ENCODE data around the gene NDST1. TPM values are rescaled to one million over a fixed set of nuclear protein-coding genes. Genes with fewer than 3 reads are reported as not detected.
A peak's percentile ranks its signal among the peaks of the same experiment; 100 is the strongest.

The NDST1 gene
- total RNA-seq, 1 experiment from 2014 or later = 68.9 TPM

DNA sequence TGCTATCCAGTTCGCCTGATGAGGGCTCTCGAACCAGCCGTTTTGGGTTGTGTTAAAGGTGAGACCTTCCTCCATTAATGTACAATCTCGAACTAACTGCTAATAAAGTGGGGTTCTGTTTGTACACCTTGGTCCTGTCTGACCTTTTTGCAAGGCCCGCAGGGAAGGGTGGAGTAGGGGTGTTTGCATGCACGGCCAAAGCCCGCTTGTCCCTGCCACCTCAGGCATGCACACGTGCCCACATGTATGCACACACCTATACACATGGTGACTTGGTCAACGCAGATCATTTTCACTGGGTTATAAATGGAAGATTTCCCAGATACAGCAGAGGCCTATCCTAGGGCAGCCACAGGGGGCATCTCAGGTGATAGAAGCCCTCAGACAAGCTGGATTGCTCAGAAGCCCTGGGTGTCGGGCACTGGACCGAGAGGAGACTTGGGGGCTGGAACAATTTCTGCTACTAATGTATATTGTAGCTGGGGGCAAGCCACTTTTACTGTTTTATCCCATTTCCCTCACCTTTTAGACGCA is 50.2 kb downstream of the NDST1 start:
- Mint-ChIP-seq H3K4me1 (ENCODE audit: insufficient read depth, unreplicated experiment) (peaks cover 14% of the 10 kb centered on the region), H3K27ac (ENCODE audit: low read depth, unreplicated experiment) (no peak overlapping the region), H3K4me3 (ENCODE audit: unreplicated experiment) (no peak overlapping the region), H3K36me3 (ENCODE audit: insufficient read depth, unreplicated experiment) (peaks cover 20% of the 10 kb centered on the region), H3K27me3 (ENCODE audit: insufficient read depth, unreplicated experiment) (no peaks in the 10 kb centered on the region), H3K9me3 (ENCODE audit: unreplicated experiment) (no peaks in the 10 kb centered on the region)
- POLR2A ChIA-PET = interaction anchor here (0.8 to 1.2 kb wide), 3 partner anchors 108 to 162 kb away, joined by 3 read pairs; partner anchors contain the start of gene RBM22
- TF ChIP-seq, protein P1, sequence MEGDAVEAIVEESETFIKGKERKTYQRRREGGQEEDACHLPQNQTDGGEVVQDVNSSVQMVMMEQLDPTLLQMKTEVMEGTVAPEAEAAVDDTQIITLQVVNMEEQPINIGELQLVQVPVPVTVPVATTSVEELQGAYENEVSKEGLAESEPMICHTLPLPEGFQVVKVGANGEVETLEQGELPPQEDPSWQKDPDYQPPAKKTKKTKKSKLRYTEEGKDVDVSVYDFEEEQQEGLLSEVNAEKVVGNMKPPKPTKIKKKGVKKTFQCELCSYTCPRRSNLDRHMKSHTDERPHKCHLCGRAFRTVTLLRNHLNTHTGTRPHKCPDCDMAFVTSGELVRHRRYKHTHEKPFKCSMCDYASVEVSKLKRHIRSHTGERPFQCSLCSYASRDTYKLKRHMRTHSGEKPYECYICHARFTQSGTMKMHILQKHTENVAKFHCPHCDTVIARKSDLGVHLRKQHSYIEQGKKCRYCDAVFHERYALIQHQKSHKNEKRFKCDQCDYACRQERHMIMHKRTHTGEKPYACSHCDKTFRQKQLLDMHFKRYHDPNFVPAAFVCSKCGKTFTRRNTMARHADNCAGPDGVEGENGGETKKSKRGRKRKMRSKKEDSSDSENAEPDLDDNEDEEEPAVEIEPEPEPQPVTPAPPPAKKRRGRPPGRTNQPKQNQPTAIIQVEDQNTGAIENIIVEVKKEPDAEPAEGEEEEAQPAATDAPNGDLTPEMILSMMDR (IDR thresholded peaks at IDR 0.05; ENCODE audit: unreplicated experiment) = peak; percentile 9
- CTCF ChIA-PET = interaction anchor here (0.6 to 18.5 kb wide), 12 partner anchors 10 to 289 kb away, joined by 3 to 429 read pairs (median 72); partner anchors contain the start of genes IRGM, MYOZ3, RBM22 and SMIM3
- intact Hi-C loops (cut with micrococcal nuclease) = no loop called here
- no TSS peak for BruUV-seq (replicated peaks)
- DNase-seq (ENCODE audit: unreplicated experiment) = no peak

DNA sequence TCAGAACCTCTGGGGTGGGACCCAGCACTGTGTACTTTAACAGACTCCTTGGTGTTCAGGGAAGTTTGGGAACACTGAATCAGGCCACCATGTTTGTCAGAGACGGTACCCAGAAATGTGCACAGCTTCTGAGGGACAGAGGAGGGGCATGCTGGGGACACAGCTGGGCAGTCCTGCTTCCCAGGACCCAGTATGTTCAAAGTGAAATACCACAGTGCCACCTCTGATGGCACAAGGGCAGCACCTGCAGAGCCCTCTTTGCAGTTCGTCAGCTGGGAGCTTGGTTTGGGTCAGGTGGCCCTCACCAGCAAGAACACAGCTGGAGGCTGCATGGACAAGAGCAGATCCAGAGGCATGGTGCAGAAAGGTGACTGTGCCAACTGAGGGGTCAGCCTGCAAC is 51.2 kb downstream of the NDST1 start:
- peaks cover 19% of the 10 kb centered on the region for H3K36me3 Mint-ChIP-seq (ENCODE audit: insufficient read depth, unreplicated experiment)
- CTCF ChIA-PET = interaction anchor here (0.5 to 18.5 kb wide), 28 partner anchors 11 to 612 kb away, joined by 3 to 429 read pairs (median 13); partner anchors contain the start of genes IRGM, MYOZ3, RBM22 and RPS14
- intact Hi-C loops (cut with micrococcal nuclease) = no loop called here
- no peak overlapping the region for H3K4me3 Mint-ChIP-seq (ENCODE audit: unreplicated experiment)
- TF ChIP-seq, protein P1 (IDR thresholded peaks at IDR 0.05; ENCODE audit: unreplicated experiment) = no peak
- POLR2A ChIA-PET = interaction anchor here (0.8 to 4.9 kb wide), 13 partner anchors 9 to 288 kb away, joined by 3 to 23 read pairs (median 4); partner anchors contain the start of genes IRGM, RBM22, RPS14 and SMIM3
- no peaks in the 10 kb centered on the region for H3K9me3 Mint-ChIP-seq (ENCODE audit: unreplicated experiment)
- H3K27ac Mint-ChIP-seq (ENCODE audit: low read depth, unreplicated experiment) = no peak overlapping the region
- DNase-seq (ENCODE audit: unreplicated experiment) = no peak
- no TSS peak for BruUV-seq (replicated peaks)
- peaks cover 14% of the 10 kb centered on the region for H3K4me1 Mint-ChIP-seq (ENCODE audit: insufficient read depth, unreplicated experiment)
- no peaks in the 10 kb centered on the region for H3K27me3 Mint-ChIP-seq (ENCODE audit: insufficient read depth, unreplicated experiment)

DNA sequence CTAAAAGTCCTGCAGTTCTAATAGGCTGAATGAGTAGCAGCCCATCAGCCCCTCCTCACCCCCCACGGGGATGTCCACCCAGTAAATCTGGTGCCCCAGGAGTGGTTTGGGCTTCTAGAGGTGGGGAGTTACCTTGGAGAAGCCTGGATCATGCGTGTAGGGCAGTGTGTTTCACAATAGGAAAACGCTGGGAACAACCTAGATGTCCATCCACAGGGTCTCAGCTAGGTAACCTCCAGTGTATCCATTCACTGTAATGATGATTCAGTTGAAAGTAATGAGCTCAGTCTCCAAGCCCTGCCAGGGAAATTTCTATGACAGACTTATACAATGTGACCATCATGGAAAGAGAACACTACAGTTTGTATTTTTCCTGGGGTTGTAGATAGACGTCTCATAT is 51.8 kb downstream of the NDST1 start:
- DNase-seq (ENCODE audit: unreplicated experiment) = peak; percentile 44
- TF ChIP-seq, protein P1 (IDR thresholded peaks at IDR 0.05; ENCODE audit: unreplicated experiment) = no peak
- POLR2A ChIA-PET = interaction anchor here (0.5 to 4.9 kb wide), 19 partner anchors 10 to 287 kb away, joined by 3 to 23 read pairs (median 4); partner anchors contain the start of genes IRGM, RBM22, RPS14 and SMIM3
- intact Hi-C loops (cut with micrococcal nuclease) = no loop called here
- no peak overlapping the region for H3K4me3 Mint-ChIP-seq (ENCODE audit: unreplicated experiment)
- H3K27me3 Mint-ChIP-seq (ENCODE audit: insufficient read depth, unreplicated experiment) = no peaks in the 10 kb centered on the region
- BruUV-seq (replicated peaks) = no TSS peak
- no peaks in the 10 kb centered on the region for H3K9me3 Mint-ChIP-seq (ENCODE audit: unreplicated experiment)
- H3K4me1 Mint-ChIP-seq (ENCODE audit: insufficient read depth, unreplicated experiment) = peaks cover 14% of the 10 kb centered on the region
- CTCF ChIA-PET = interaction anchor here (0.5 to 18.5 kb wide), 60 partner anchors 10 to 512 kb away, joined by 3 to 429 read pairs (median 5); partner anchors contain the start of genes IRGM, MYOZ3, RBM22 and RPS14
- H3K27ac Mint-ChIP-seq (ENCODE audit: low read depth, unreplicated experiment) = peak overlapping the region; percentile 24
- peaks cover 16% of the 10 kb centered on the region for H3K36me3 Mint-ChIP-seq (ENCODE audit: insufficient read depth, unreplicated experiment)

DNA sequence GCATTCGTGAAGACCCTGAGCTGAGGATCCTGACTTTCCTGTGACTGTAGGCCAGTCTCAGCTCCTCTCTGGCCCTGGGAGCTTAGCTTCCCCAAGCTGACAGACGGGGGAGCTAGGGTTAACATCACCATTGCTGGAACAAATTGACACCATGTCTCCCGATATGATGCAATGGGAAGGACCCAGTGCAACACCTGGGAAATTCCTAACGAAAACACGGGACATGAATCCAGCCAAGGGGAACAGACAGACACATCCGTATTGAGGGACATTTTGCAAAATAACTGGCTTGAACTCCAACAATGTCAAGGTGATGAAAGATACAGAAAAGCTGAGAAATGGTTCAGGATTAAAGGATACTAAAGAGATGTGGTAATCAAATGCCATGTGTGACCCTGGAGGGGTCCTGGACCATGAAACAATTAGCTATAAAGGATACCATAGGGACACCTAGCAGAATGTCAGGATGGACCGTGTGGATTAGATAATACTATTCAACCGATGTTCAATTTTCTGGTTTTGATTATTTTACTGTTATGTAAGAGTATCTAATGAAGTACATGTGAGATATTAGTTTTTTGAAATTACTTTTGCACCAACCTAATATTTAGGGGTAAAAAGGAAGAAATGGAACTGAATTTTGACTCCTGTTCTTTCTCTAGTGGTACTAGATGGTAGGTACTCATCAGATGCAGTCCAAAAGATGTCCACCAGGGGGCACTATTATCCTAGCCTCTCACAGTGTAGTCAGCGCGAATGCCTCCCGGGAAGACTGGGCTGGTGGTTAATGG is 52.7 kb downstream of the NDST1 start:
- no peaks in the 10 kb centered on the region for H3K9me3 Mint-ChIP-seq (ENCODE audit: unreplicated experiment)
- BruUV-seq (replicated peaks) = TSS peak; percentile 9
- TF ChIP-seq, protein P1 (IDR thresholded peaks at IDR 0.05; ENCODE audit: unreplicated experiment) = peak; percentile 94
- ChIA-PET POLR2A (interaction anchor here (0.5 to 4.9 kb wide), 18 partner anchors 12 to 285 kb away, joined by 3 to 23 read pairs (median 4); partner anchors contain the start of genes IRGM, RBM22, RPS14 and SMIM3), CTCF (interaction anchor here (0.6 to 18.5 kb wide), 78 partner anchors 9 to 511 kb away, joined by 3 to 429 read pairs (median 5); partner anchors contain the start of genes IRGM, MYOZ3, RBM22 and RPS14)
- peak overlapping the region; percentile 17 for H3K4me3 Mint-ChIP-seq (ENCODE audit: unreplicated experiment)
- H3K36me3 Mint-ChIP-seq (ENCODE audit: insufficient read depth, unreplicated experiment) = peaks cover 7% of the 10 kb centered on the region
- peak; percentile 97 for DNase-seq (ENCODE audit: unreplicated experiment)
- H3K27me3 Mint-ChIP-seq (ENCODE audit: insufficient read depth, unreplicated experiment) = no peaks in the 10 kb centered on the region
- intact Hi-C loops (cut with micrococcal nuclease) = loop anchor here (1.0 kb wide), 7 partner anchors 96 to 287 kb away; no protein-coding TSS in a partner anchor
- H3K4me1 Mint-ChIP-seq (ENCODE audit: insufficient read depth, unreplicated experiment) = peaks cover 14% of the 10 kb centered on the region
- H3K27ac Mint-ChIP-seq (ENCODE audit: low read depth, unreplicated experiment) = peak overlapping the region; percentile 24
